GM18520 (cell line): ENCODE data around the gene SLC34A1.

Experiments
- ATAC-seq: cut with Tn5 transposase; IDR thresholded peaks from one replicate; pipeline ENCODE4 v1.9.1; 2021; ENCODE audit not compliant: unreplicated experiment

The SLC34A1 gene

GRCh38 chr5:177430140-177430951, 46.1 kb downstream of the SLC34A1 start:
- ATAC-seq, result no peak

GRCh38 chr5:177430972-177431316, 46.7 kb downstream of the SLC34A1 start:
- no peak for ATAC-seq

GRCh38 chr5:177431317-177432142, 47.3 kb downstream of the SLC34A1 start:
- peak; percentile 29 for ATAC-seq

- ATAC-seq, result no peak
These were observed 48.1 kb downstream of the SLC34A1 start for GRCh38 chr5:177432143-177432838.

GRCh38 chr5:177432839-177433657, 48.8 kb downstream of the SLC34A1 start:
- no peak for ATAC-seq

- no peak for ATAC-seq
These were observed 49.5 kb downstream of the SLC34A1 start for GRCh38 chr5:177433658-177434217.

GRCh38 chr5:177434437-177434836, 50.2 kb downstream of the SLC34A1 start:
- no peak for ATAC-seq

GRCh38 chr5:177434942-177435738, 50.9 kb downstream of the SLC34A1 start:
- no peak for ATAC-seq

- no peak for ATAC-seq
These were observed 51.8 kb downstream of the SLC34A1 start for GRCh38 chr5:177435847-177436536.

GRCh38 chr5:177437623-177438022, 53.4 kb downstream of the SLC34A1 start:
- ATAC-seq, result no peak

- ATAC-seq, result no peak
These were observed 54.2 kb downstream of the SLC34A1 start for GRCh38 chr5:177438468-177438867.

GRCh38 chr5:177439518-177440053, 55.4 kb downstream of the SLC34A1 start:
- ATAC-seq, result no peak

GRCh38 chr5:177440211-177440989, 56.2 kb downstream of the SLC34A1 start:
- no peak for ATAC-seq

- ATAC-seq, result no peak
These were observed 57.0 kb downstream of the SLC34A1 start for GRCh38 chr5:177440990-177441780.

GRCh38 chr5:177442066-177442826, 58.0 kb downstream of the SLC34A1 start:
- no peak for ATAC-seq
